HS-5 (cell line): ENCODE measurements around the gene BOK.
"Not testable (repeated sequence)": the region's sequence is repeated elsewhere in the genome, so short reads cannot be mapped to it uniquely, and the experiment has no call there.

Source experiments
- DNase-seq: peaks from one replicate; pipeline ENCODE4 v3.0.0-alpha.2; 2012; ENCODE audit warnings: low read depth

BOK gene

GRCh38 chr2:241558532-241559322, at the start of gene BOK:
Gene BOK (plus strand): TSS chr2:241558745. CDS start chr2:241559484, 739 bp downstream.
- no peak for DNase-seq

GRCh38 chr2:241509155-241509784, 49.3 kb upstream of the BOK start:
- DNase-seq: no peak

- no peak for DNase-seq
These were observed 47.3 kb upstream of the BOK start for GRCh38 chr2:241511091-241511741.

- DNase-seq: peak; percentile 33
These were observed 44.0 kb upstream of the BOK start for GRCh38 chr2:241514553-241514952.

GRCh38 chr2:241514986-241515737, 43.4 kb upstream of the BOK start:
- DNase-seq: peak; percentile 25

- DNase-seq: no peak
These were observed 42.0 kb upstream of the BOK start for GRCh38 chr2:241516520-241516965.

- DNase-seq: no peak
These were observed 41.2 kb upstream of the BOK start for GRCh38 chr2:241517297-241517696.

- DNase-seq: no peak
These were observed 38.9 kb upstream of the BOK start for GRCh38 chr2:241519669-241520068.

- DNase-seq: no peak
These were observed 36.1 kb upstream of the BOK start for GRCh38 chr2:241522477-241522876.

GRCh38 chr2:241525818-241526780, 32.4 kb upstream of the BOK start:
- not testable (repeated sequence) for DNase-seq

GRCh38 chr2:241530571-241530970, 28.0 kb upstream of the BOK start:
- no peak for DNase-seq

GRCh38 chr2:241531161-241531722, 27.3 kb upstream of the BOK start:
- DNase-seq: no peak

- no peak for DNase-seq
These were observed 26.4 kb upstream of the BOK start for GRCh38 chr2:241532168-241532567.

- DNase-seq: no peak
These were observed 25.6 kb upstream of the BOK start for GRCh38 chr2:241532733-241533601.

- no peak for DNase-seq
These were observed 24.3 kb upstream of the BOK start for GRCh38 chr2:241534293-241534692.

- no peak for DNase-seq
These were observed 23.7 kb upstream of the BOK start for GRCh38 chr2:241534701-241535375.

- no peak for DNase-seq
These were observed 22.5 kb upstream of the BOK start for GRCh38 chr2:241535871-241536655.
